SU-DHL-6 (cell line): Measurements from ENCODE around the gene RPS6KC1.

Experiments used
- H2AFZ ChIP-seq: fragments of 200-600 bp; sonication (generic); 2 replicates; pipeline ENCODE4 v1.6.1; 2014; ENCODE audit warnings: low read depth, mild to moderate bottlenecking, moderate library complexity, mixed read lengths, antibody characterized with exemption, low read length; ENCODE audit not compliant: severe bottlenecking
- H3F3A ChIP-seq: fragments of 200-600 bp; shearing (Covaris generic); 2 replicates; pipeline ENCODE4 v1.6.0; 2016; ENCODE audit warnings: antibody characterized with exemption, mild to moderate bottlenecking; ENCODE audit not compliant: insufficient read depth
- H3K27ac ChIP-seq: fragments of 200-600 bp; sonication (generic); 2 replicates; pipeline ENCODE4 v1.5.1; 2016; ENCODE audit warnings: low read depth, mild to moderate bottlenecking, low read length, moderate library complexity, mixed read lengths
- H3K27me3 ChIP-seq: fragments of 200-600 bp; sonication (generic), shearing (Covaris generic); 2 replicates; pipeline ENCODE4 v1.6.0; 2014; ENCODE audit warnings: mild to moderate bottlenecking, low read length
- H3K36me3 ChIP-seq: fragments of 200-600 bp; sonication (generic); 2 replicates; pipeline ENCODE4 v1.6.1; 2014; ENCODE audit warnings: mild to moderate bottlenecking, low read length, mixed read lengths
- H3K4me2 ChIP-seq: fragments of 300-600, 200-600 bp; shearing (Covaris generic), sonication (generic); 2 replicates; pipeline ENCODE4 v1.6.0; 2014; ENCODE audit warnings: low read length, low read depth, mild to moderate bottlenecking; ENCODE audit not compliant: poor library complexity, severe bottlenecking
- H3K4me3 ChIP-seq: fragments of 200-600 bp; sonication (generic); 2 replicates; pipeline ENCODE4 v1.5.1; 2014; ENCODE audit warnings: antibody characterized with exemption, low read length, mild to moderate bottlenecking, mixed read lengths; ENCODE audit not compliant: insufficient read depth, poor library complexity, severe bottlenecking
- H3K79me2 ChIP-seq: fragments of 200-600 bp; sonication (generic); 2 replicates; pipeline ENCODE4 v1.6.1; 2014; ENCODE audit warnings: mild to moderate bottlenecking, low read length, moderate library complexity; ENCODE audit not compliant: insufficient read depth
- H3K9ac ChIP-seq: fragments of 200-600 bp; sonication (generic); 2 replicates; pipeline ENCODE4 v1.7.0; 2014; ENCODE audit warnings: mild to moderate bottlenecking, low read length
- H3K9me2 ChIP-seq: fragments of 200-600 bp; sonication (generic); replicated peaks from 2 replicates; pipeline ENCODE4 v1.6.1; 2014; ENCODE audit warnings: low read length; ENCODE audit not compliant: insufficient read depth
- H3K9me3 ChIP-seq: fragments of 200-600 bp; sonication (generic); 2 replicates; pipeline ENCODE4 v1.6.1; 2014; ENCODE audit warnings: low read length, mixed read lengths; ENCODE audit not compliant: insufficient read depth
- H4K20me1 ChIP-seq: fragments of 200-600 bp; sonication (generic); 2 replicates; pipeline ENCODE4 v1.6.1; 2014; ENCODE audit warnings: low read depth, mild to moderate bottlenecking, antibody characterized with exemption, low read length, moderate library complexity, mixed read lengths
- CTCF ChIP-seq: fragments of 200-600 bp; sonication (generic); IDR thresholded peaks from one replicate; pipeline ENCODE4 v1.5.1; 2017; ENCODE audit warnings: antibody characterized with exemption, mild to moderate bottlenecking, low read length, moderate library complexity; ENCODE audit not compliant: insufficient read depth, poor library complexity, severe bottlenecking
- EZH2phosphoT487 ChIP-seq: fragments of 200-600 bp; sonication (generic), shearing (Covaris generic); conservative IDR thresholded peaks from 2 replicates; pipeline ENCODE4 v1.6.1; 2018; ENCODE audit warnings: mild to moderate bottlenecking, antibody characterized with exemption, low read length, moderate library complexity, mixed read lengths

RPS6KC1 gene

GRCh38 chr1:213065800-213066199 lies 14.8 kb downstream of the RPS6KC1 start:
- Histone ChIP-seq H3F3A (no peaks in the 10 kb centered on the region), H3K27ac (no peak overlapping the region), H4K20me1 (no peaks in the 10 kb centered on the region), H3K4me3 (no peak overlapping the region), H3K9ac (no peak overlapping the region), H2AFZ (no peak overlapping the region), H3K9me2 (no peaks in the 10 kb centered on the region), H3K36me3 (no peaks in the 10 kb centered on the region), H3K79me2 (peaks cover 14% of the 10 kb centered on the region), H3K4me2 (no peak overlapping the region), H3K9me3 (no peaks in the 10 kb centered on the region), H3K27me3 (no peaks in the 10 kb centered on the region)
- no peak for TF ChIP-seq EZH2phosphoT487

DNA sequence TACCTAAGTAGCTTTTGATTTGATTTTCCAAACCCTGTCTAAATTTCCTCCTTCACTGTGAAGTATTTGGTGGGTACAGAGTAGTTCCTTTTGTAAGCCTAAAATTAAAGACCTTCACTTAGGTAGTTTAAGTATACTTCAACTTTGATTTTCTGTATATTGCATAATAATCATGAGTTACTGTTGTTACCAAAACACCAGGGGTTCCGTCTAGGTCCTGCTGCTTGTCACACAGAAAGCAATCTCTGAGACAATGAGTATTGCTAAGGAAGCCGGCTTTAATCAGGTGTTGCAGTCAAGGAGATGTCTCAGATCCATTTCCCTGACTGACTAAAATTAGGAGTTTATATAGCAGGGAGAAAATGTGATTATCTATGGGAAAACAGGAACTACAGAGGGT lies 15.3 kb downstream of the RPS6KC1 start:
- TF ChIP-seq CTCF (no peak), EZH2phosphoT487 (no peak)
- no peak overlapping the region for H3K9ac ChIP-seq
- H3K9me2 ChIP-seq, result no peaks in the 10 kb centered on the region
- no peaks in the 10 kb centered on the region for H3K27me3 ChIP-seq
- H3K4me2 ChIP-seq, result no peak overlapping the region
- no peak overlapping the region for H3K27ac ChIP-seq
- no peaks in the 10 kb centered on the region for H3F3A ChIP-seq
- no peaks in the 10 kb centered on the region for H4K20me1 ChIP-seq
- H3K36me3 ChIP-seq, result no peaks in the 10 kb centered on the region
- H3K9me3 ChIP-seq, result no peaks in the 10 kb centered on the region
- no peak overlapping the region for H2AFZ ChIP-seq
- no peak overlapping the region for H3K4me3 ChIP-seq
- H3K79me2 ChIP-seq, result peaks cover 14% of the 10 kb centered on the region

DNA sequence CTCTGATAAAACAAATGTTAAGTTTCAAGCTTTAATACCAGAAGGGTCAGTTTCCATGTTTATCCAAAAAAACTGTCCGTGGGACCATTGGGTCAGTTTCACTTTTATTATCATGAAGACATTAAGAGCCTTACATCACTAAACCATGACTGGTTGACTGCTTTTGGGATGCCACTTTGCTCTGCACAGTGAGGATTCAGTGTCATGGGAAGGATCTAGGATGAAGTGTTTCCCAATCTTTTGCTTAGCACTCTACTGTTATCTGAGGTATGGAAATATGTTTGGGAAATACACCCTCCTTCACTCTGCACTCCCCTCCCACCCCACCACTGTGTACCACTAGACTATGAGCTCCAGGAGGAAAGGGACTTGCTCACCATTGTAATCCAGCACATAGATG lies 16.3 kb downstream of the RPS6KC1 start:
- no peaks in the 10 kb centered on the region for H4K20me1 ChIP-seq
- H3F3A ChIP-seq, result no peaks in the 10 kb centered on the region
- no peak overlapping the region for H3K27ac ChIP-seq
- no peak overlapping the region for H3K4me3 ChIP-seq
- no peaks in the 10 kb centered on the region for H3K9me3 ChIP-seq
- no peak overlapping the region for H2AFZ ChIP-seq
- no peaks in the 10 kb centered on the region for H3K9me2 ChIP-seq
- peaks cover 14% of the 10 kb centered on the region for H3K79me2 ChIP-seq
- no peak for TF ChIP-seq EZH2phosphoT487
- no peak for TF ChIP-seq CTCF
- no peaks in the 10 kb centered on the region for H3K36me3 ChIP-seq
- H3K27me3 ChIP-seq, result no peaks in the 10 kb centered on the region
- no peak overlapping the region for H3K4me2 ChIP-seq
- no peak overlapping the region for H3K9ac ChIP-seq

DNA sequence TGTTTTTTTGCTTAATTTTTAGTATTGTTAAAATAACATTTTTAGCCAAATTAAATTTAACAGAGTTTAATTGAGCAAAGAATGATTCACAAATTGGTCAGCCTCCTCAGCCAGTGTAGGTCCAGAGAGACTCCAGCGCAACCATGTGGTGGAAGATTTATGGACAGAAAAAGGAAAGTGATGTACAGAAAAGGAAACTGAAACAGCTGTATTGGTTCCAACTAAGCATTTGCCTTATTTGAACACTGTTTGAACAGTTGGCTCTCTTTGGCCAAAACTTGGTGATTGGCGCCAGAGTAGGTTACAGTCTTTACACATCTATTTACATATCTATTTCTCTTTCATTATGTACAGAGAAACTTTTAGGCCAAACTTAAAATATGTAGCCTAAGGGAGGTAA lies 19.4 kb downstream of the RPS6KC1 start:
- peaks cover 9% of the 10 kb centered on the region; the same call in 1 of the 2 replicates for H3K79me2 ChIP-seq
- H3K27me3 ChIP-seq, result no peaks in the 10 kb centered on the region
- H3K9ac ChIP-seq, result no peak overlapping the region
- H3K27ac ChIP-seq, result no peak overlapping the region
- H4K20me1 ChIP-seq, result no peaks in the 10 kb centered on the region
- H3K36me3 ChIP-seq, result no peaks in the 10 kb centered on the region
- H3K9me2 ChIP-seq, result no peaks in the 10 kb centered on the region
- H3K9me3 ChIP-seq, result no peaks in the 10 kb centered on the region
- H3F3A ChIP-seq, result no peaks in the 10 kb centered on the region
- no peak overlapping the region for H3K4me3 ChIP-seq
- no peak overlapping the region for H2AFZ ChIP-seq
- no peak for TF ChIP-seq EZH2phosphoT487
- TF ChIP-seq CTCF, result no peak
- no peak overlapping the region for H3K4me2 ChIP-seq
